Hepatocyte (in vitro differentiated cells): ENCODE results near the gene SLC16A2.

Experiments used
- EZH2phosphoT487 ChIP-seq: fragments of 200-600 bp; sonication (generic); IDR thresholded peaks from one replicate; pipeline ENCODE4 v1.6.1; 2018; ENCODE audit warnings: antibody characterized with exemption, mild to moderate bottlenecking, low read depth, moderate library complexity; ENCODE audit not compliant: unreplicated experiment, severe bottlenecking
- TF ChIP-seq, protein P1 (sequence below): fragments of 200-600 bp; sonication (generic); IDR thresholded peaks from 2 replicates; pipeline ENCODE4 v1.5.1; 2016; ENCODE audit warnings: antibody characterized with exemption, mild to moderate bottlenecking; ENCODE audit not compliant: poor library complexity

DNA sequence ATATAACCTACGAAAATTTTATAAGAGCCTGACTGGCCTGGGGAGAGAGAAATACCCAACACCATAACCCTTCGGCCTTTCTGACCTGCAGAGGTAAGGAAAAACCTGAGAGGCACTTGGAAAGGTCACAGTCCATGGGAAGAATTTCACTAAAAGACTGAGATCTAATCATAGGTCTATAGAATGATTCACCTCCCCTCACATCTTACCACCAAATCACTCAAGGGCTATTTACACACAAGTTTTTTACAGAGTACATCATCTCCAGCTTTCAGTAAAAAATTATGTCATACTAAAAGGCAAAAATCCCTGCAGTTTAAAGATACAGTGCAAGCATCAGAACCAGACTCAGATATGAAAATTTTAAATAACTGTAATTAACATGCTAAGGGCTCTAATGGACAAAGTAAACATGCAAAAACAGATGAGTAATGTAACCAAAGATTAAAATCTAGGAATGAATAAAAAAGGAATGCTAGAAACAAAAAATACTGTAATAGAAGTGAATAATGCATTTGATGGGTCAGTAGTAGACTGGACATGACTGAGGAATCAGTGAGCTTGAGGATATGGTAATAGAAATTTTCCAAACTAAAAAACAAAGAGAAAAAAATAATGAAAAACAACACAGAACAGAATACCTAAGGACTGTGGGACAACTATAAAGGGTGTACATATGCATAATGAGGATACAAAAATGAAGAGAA is 32.1 kb upstream of the SLC16A2 start:
- TF ChIP-seq, protein P1, sequence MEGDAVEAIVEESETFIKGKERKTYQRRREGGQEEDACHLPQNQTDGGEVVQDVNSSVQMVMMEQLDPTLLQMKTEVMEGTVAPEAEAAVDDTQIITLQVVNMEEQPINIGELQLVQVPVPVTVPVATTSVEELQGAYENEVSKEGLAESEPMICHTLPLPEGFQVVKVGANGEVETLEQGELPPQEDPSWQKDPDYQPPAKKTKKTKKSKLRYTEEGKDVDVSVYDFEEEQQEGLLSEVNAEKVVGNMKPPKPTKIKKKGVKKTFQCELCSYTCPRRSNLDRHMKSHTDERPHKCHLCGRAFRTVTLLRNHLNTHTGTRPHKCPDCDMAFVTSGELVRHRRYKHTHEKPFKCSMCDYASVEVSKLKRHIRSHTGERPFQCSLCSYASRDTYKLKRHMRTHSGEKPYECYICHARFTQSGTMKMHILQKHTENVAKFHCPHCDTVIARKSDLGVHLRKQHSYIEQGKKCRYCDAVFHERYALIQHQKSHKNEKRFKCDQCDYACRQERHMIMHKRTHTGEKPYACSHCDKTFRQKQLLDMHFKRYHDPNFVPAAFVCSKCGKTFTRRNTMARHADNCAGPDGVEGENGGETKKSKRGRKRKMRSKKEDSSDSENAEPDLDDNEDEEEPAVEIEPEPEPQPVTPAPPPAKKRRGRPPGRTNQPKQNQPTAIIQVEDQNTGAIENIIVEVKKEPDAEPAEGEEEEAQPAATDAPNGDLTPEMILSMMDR = no peak
- TF ChIP-seq EZH2phosphoT487 = no peak
